Tibial nerve (tissue), 4 donors: ENCODE data around the gene PMF1.

Source experiments
- CTCF ChIP-seq, 5 experiments: fragments of 200-600 bp in 3 of 5; fragments of 450-650 bp in 2 of 5; sonication (generic) in 3 of 5; IDR thresholded peaks; one replicate each; pipeline ENCODE4 v1.5.1; 2016 to 2019; ENCODE audit warnings: antibody characterized with exemption in 5 of 5, mild to moderate bottlenecking in 3 of 5, moderate library complexity in 2 of 5
- EP300 ChIP-seq, 2 donors: sonication (generic); formaldehyde crosslinking; IDR thresholded peaks; one replicate each; pipeline ENCODE4 v1.6.1; 2017; ENCODE audit warnings: antibody characterized with exemption in 2 of 2, mild to moderate bottlenecking in 1 of 2
- POLR2A ChIP-seq, 2 donors: fragments of 450-650 bp; IDR thresholded peaks; one replicate each; pipeline ENCODE4 v1.6.1; 2017; ENCODE audit warnings: antibody characterized with exemption in 2 of 2, mild to moderate bottlenecking in 2 of 2, moderate library complexity in 2 of 2

- TF ChIP-seq CTCF (IDR thresholded peaks at IDR 0.05) (no peak), POLR2A (IDR thresholded peaks at IDR 0.05) (no peak), EP300 (IDR thresholded peaks at IDR 0.05) (no peak)
Observed at GRCh38 chr1:156232201-156232894, 19.5 kb downstream of the PMF1 start.
